Raji (cell line): ENCODE results near the gene CORO1C.

Experiments used
- POLR2A ChIP-seq: IDR thresholded peaks from 2 replicates; pipeline ENCODE4 v1.6.1; 2011; ENCODE audit warnings: low read depth, low read length, control low read depth; ENCODE audit not compliant: insufficient read depth

Gene CORO1C

DNA sequence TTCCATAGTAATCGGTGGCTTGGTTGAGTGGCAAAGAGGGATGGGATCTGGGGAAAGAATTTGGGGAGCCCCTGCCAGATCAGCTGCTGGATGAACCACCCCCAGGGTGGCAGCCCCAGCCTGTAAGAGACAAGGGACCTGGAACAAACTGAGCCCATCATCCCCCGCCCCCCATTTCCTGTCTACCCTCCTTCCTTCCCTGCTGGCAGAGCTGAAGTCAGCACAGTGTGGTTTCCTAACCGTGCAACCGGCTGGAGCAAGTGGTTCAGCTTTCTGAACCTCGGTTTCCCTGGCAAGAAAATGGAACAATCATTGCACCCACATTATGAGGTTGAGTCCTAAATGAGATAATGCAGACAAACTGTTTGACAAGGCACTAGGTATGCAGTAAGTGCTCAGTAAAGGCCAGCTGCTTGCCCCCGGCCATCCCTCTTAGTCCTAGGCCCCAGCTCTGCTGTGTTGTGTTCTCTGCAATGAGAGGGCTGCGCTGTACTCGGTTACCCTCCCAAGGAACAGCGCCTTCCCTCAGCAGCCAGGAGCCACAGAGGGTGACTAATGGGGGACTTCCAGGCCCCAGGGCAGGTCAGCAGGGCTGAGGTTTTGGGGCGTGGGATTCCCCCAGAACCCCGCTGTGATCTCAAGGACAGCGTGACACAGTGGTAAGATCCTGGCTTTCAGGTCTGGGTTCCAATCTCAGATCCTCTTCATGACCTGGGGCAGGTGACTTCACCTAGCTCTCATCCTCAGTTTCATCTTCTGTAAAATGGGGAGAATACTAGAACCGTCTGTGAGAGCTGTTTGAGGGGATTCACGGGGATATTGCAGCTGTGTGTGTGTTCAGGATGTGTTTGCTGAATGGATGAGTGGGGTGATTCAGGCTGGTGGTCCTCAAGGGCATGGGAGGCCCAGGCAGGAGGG, 114.1 kb downstream of the CORO1C start:
- TF ChIP-seq POLR2A = no peak

DNA sequence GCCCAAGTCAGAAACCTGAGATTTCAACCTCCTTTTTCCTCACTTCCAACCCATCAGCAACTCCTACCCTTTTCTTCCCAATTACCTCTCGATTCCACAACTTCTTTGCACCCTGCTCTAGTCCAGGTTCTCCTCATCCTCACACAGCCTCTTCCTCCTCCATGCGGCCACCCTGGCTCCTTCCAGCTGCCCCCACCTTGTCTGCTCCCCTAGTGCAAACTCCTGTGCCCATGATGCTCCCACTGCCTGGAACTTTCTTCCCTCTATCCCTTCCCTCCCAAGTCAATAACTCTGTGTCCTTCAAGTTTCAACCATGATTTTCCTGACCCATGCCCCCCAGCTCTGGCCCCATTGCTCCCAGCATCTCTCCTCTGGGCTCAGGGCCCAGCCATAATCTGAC, 115.0 kb downstream of the CORO1C start:
- TF ChIP-seq POLR2A = no peak

DNA sequence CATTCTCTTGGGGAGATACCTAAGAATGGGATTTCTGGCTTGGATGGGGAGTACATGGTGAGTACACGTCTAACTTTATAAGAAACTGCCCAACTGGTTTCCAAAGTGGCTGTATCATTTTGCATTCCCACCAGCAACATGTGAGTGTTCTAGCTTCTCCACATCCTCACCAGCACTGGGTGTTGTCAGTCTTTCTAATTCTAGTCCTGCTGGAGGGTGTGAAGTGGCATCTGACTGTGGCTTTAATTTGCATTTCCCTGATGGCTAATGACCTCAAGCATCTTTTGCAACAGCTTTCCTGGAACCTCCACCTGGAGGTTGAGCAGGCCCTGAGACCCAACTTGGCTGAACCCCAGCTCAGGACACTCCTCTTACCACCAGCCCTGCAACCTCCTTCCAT, 115.4 kb downstream of the CORO1C start:
- TF ChIP-seq POLR2A = no peak

DNA sequence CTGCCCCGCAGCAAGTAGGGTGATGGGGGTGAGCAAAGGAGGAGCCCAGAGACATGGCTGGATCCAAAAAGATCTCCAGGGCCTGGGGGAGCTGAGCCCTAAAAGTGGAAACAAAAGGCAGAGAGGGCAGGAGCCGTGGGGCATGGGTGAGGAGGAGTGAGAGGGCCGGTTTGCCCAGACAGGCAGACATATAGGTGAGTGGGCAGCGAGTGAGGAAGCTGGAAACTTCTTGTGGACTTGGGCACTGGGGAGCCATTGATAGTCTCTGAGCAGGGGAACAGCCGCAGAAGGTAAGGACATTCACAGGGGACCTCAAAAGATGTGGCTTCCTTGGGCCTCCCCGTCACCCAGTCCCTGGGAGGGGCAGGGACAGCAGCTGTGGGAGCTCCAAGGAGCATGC, 116.7 kb downstream of the CORO1C start:
- TF ChIP-seq POLR2A = no peak

DNA sequence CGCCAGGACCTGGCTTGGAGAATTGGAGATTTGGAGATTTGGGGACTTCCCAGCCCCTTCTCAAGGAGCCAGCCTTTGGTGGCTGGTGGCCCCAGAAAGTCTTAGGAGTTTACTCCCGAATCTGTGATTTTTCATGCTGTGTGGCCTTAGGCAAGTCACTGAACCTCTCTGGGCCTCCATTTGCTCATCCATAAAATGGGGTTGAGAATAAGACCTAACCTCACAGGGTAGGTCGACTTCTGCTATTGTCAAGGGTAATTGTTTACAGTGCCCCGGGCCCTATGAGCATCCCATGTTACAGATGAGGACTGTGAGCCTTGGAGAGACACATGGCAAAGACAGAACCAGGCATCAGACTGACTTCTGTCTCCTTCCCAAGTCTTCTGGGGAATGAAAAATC, 117.3 kb downstream of the CORO1C start:
- no peak for TF ChIP-seq POLR2A

DNA sequence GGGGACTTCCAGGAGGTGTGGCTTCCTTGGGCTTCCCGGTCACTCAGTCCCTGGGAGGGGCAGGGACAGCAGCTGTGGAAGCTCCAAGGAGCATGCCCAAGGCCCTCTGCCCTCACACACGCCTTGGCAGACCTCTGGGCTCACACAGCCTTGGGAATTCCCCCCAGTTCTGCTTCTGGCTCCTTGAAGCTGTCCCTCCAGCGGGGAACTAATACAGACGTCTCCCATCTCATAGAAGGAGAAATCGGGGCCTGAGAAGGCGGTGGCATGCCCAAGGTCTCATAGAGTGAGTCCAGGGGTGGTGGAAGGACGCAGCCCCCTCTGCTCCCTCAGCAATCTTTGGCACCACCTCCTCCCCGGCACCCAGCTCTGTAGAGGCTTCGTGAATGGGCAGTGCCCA, 117.8 kb downstream of the CORO1C start:
- TF ChIP-seq POLR2A = no peak

DNA sequence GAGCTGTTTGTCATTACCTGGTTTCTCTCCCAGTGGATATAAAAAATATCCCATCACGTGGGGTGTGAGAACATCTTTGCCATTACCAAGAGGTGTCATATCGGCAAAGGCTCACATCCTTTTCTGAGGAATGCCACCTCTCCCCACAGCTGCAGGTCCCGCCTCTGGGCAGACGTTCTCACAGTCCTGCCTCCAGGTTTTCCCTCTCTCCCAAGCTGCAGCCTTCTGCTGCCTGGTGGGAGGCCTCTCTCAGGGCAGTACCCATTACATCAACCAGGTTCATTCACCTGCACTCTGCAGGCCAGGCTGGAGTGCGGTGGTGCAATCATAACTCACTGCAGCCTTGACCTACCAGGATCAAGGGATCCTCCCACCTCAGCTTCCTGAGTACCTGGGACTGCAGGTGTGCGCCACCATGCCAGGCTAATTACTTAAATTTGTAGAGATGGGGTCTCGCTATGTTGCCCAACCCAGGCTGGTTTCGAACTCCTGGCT, 118.5 kb downstream of the CORO1C start:
- no peak for TF ChIP-seq POLR2A

DNA sequence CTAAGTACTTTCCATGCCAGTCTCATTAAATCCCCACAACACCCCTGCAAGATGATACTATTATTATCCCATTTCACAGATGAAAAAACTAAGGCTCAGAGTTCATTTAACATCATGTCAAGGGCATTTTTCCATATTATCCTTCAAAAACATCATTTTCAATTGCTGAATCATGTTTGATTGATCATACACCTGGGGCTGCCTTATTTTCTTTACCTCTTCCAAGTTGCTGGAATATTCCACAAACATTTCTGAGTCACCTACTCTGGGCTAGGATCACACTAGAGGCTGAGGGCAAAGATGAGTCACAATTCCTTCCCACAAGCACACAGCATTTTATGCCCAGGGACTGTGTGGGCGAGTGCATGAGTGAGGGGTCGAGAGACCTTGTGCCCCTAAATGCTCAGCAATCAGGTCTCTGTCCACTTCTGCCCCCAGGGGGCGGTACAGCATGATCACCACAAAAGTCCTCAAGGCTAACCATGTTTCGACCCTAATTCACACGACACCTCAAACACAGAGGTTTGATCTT, 119.4 kb downstream of the CORO1C start:
- no peak for TF ChIP-seq POLR2A

DNA sequence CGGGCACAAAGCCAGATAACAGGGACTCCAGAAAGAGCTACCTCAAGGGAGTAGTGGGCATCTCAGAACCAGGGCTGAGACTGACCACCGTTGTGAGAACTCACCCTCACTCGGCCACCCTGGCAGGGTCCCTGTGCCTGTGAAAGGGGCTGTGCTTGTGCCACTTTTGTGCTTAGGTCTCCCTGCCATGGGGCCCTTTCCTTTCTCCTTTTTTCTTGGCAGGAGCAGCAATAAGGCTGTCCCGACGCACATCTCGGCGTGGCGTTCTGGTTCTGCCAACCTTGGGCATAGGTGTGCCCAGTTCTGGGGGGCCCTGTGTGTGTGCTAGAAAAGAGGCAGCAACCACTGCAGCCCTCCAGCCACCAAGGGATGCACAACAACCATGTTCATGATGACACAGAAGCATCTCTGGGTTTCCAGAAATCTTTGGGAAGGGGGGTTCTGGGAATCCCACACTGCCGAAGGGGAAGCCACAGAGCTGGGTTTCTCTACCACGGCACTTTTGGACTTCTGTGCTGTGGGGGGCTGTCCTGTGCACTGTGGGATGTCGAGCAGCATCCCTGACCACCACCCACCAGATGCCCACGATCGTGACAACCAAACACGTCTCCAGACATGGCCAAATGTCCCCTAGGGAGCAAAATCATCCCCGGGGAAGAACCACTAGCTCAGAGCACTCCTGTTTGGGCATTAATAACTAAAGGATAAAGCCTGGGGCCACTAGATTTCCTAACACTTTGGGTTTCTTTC, 120.3 kb downstream of the CORO1C start:
- no peak for TF ChIP-seq POLR2A

DNA sequence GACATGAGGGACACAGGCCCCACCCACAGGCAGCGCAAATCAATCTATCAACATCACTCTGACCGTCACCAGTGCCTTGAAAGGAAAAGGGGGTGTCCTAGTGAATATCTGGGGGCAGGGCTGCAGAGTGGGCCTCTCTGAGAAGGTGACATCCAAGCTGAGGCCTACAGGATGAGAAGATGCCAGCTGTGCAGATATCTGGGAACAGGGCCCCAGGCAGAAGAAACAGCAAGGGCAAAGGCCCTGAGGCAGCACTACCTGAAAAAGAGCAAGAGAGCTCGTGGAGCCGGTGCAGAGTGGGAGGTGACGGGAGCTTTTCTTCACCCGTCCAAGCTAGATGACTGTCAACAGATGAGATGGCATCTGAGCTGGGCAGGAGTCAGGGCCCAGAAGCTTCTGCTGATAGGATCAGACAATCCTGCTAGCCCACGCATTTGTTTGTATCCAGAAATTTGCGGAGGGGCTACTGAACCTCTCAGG, 120.9 kb downstream of the CORO1C start:
- no peak for TF ChIP-seq POLR2A

DNA sequence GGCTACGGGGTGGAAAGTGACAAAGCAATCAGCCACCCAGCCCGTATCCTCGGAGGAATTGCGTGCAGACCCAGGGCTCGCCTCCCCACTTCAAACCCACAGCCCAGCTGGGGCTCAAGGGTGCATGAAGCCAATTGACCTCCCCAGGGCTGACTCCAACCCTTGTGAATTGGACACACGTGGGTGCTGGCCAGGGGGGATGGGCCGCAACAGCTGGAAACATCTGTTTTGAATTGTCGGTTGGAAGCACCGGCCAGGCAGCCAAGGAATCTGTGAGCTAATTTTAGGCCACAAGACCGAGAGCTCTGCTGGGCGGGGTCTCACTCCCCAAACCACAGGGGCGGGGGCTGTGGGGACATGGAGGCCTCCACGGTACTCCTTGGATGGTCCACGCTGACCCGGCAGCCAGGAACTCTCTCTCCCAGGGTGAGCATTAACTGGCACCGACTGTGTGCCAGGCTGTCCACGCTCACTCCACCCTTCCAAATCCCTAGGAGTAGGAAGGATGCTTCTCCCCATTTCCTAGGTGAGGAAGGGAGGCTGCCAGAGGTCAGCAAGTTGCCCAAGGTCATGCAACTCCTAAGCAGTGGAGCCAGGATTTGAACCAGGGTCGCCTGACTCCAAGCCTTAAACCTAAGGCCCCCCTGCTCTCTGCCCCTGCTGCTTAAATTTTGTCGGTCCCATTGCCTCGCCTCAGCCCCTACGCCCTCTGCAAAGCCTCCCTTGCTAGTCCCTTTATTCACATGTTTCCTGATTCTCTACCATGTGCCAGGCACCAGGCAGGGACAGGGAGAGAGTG, 121.6 kb downstream of the CORO1C start:
- TF ChIP-seq POLR2A = no peak

DNA sequence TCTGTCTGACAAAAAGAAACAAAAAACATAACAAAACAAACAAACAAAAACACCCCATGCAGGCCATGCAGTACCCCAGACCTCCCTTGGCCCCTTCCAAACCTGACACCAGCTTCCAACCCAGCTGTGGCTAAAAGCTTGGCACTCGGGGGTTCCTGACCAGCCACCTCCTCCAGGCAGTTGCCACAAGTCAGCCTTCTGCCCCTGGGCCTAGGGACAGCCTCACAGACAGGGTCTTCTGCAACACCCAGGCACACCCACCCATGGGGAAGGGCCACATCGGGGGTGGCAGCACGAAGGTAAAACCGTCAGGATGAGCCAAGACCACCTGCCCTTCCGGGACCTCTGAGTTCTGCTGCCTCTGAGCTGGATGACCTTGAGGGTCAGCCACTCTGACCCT, 122.7 kb downstream of the CORO1C start:
- no peak for TF ChIP-seq POLR2A

DNA sequence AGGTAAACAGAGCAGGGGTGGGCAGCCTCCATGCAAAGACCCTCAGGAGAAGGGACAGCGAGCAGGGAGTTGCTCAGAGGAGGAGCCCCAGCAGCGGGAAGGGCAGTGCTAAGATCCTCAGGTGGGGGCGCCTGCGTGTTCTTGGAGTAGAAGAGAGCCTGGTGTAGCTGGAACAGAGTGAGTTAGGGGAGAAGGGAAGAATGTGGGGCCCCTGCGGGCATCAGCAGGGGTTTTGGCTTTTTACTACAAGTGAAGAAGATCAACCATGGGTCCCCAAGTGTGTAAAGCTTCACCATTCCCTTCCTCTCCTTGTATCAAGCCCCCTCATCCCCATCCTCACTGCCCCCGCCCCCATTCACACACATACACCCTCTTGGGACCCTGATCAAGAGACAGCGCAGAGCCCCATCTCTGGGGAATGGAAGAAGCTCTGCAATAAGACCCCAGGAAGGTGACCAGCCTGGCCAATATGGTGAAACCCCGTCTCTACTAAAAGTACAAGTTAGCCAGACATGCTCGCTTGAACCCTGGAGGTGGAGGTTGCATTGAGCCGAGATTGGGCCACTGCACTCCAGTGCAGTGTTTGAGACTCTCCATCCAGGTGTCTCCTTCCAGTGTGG, 123.2 kb downstream of the CORO1C start:
- no peak for TF ChIP-seq POLR2A

DNA sequence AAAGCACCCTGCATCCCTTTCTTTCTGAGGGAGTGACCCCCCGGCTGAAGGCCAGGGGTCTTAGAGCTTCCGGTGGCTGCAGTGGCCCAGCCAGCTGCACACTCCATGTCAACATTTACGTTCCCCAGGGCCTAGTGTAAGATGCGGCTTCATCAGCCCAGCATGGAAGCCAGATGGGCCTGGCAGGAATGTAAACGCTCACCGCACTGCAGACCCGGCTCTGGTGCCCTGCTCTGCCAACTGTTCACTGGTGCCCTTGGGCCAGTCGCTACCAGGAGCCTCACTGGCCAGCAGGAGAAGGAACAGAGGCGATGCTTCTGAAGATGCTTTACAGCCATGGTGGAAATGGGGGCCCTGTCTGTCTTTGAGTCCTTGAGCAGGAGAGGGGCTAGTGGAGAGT, 124.8 kb downstream of the CORO1C start:
- no peak for TF ChIP-seq POLR2A
